ENCODE measurements around the gene PRTN3.
"Not testable (repeated sequence)": the region's sequence is repeated elsewhere in the genome, so short reads cannot be mapped to it uniquely, and the experiment has no call there.

Gene PRTN3

GRCh38 chr19:868458-869244 lies 27.9 kb downstream of the PRTN3 start:
- DNase-seq = no peak

- no peak for DNase-seq
Measured at GRCh38 chr19:869245-870177, 28.7 kb downstream of the PRTN3 start.

- DNase-seq = no peak
Measured at GRCh38 chr19:870314-870713, 29.5 kb downstream of the PRTN3 start.

GRCh38 chr19:870963-871401 lies 30.2 kb downstream of the PRTN3 start:
- DNase-seq = no peak

- DNase-seq = no peak
Measured at GRCh38 chr19:871446-872265, 30.9 kb downstream of the PRTN3 start.

- peak; percentile 81 for DNase-seq
Measured at GRCh38 chr19:872266-872951, 31.6 kb downstream of the PRTN3 start.

GRCh38 chr19:873084-873483 lies 32.3 kb downstream of the PRTN3 start:
- peak; percentile 74 for DNase-seq

- DNase-seq = no peak
Measured at GRCh38 chr19:873561-874041, 32.8 kb downstream of the PRTN3 start.

- no peak for DNase-seq
Measured at GRCh38 chr19:875265-875879, 34.6 kb downstream of the PRTN3 start.

- no peak for DNase-seq
Measured at GRCh38 chr19:876089-876488, 35.3 kb downstream of the PRTN3 start.

- DNase-seq = no peak
Measured at GRCh38 chr19:876780-877314, 36.0 kb downstream of the PRTN3 start.

GRCh38 chr19:877992-878660 lies 37.3 kb downstream of the PRTN3 start:
- DNase-seq = not testable (repeated sequence)

- not testable (repeated sequence) for DNase-seq
Measured at GRCh38 chr19:878751-879561, 38.2 kb downstream of the PRTN3 start.

GRCh38 chr19:879711-880438 lies 39.1 kb downstream of the PRTN3 start:
- no peak for DNase-seq

- DNase-seq = no peak
Measured at GRCh38 chr19:881385-882071, 40.7 kb downstream of the PRTN3 start.

GRCh38 chr19:882871-883497 lies 42.2 kb downstream of the PRTN3 start:
- no peak for DNase-seq

- DNase-seq = no peak
Measured at GRCh38 chr19:883661-884211, 42.9 kb downstream of the PRTN3 start.
